GM10248 (cell line): Measurements from ENCODE around the gene C10orf62.

Experiments used
- CTCF ChIA-PET: fragments of 300-600 bp; sonication (Branson Sonifier 250); formaldehyde crosslinking; extraction: SDS; loops from one replicate; lab custom pipeline; 2021; ENCODE audit warnings: antibody characterized with exemption; lab: Yijun Ruan, JAX
- POLR2A ChIA-PET: fragments of 350-650 bp; sonication (Branson Sonifier 250); formaldehyde crosslinking; extraction: SDS; loops from one replicate; lab custom pipeline; 2020; ENCODE audit warnings: antibody characterized with exemption; lab: Yijun Ruan, JAX
- DNase-seq: peaks from one replicate; pipeline ENCODE4 v3.0.0; 2012; ENCODE audit errors: extremely low spot score
- TF ChIP-seq, protein P1 (sequence below): IDR thresholded peaks from 2 replicates; pipeline ENCODE4 v1.5.1; 2012; ENCODE audit warnings: mild to moderate bottlenecking, low read depth; ENCODE audit errors: extremely low read depth, missing control alignments, control extremely low read depth

C10orf62 gene

DNA sequence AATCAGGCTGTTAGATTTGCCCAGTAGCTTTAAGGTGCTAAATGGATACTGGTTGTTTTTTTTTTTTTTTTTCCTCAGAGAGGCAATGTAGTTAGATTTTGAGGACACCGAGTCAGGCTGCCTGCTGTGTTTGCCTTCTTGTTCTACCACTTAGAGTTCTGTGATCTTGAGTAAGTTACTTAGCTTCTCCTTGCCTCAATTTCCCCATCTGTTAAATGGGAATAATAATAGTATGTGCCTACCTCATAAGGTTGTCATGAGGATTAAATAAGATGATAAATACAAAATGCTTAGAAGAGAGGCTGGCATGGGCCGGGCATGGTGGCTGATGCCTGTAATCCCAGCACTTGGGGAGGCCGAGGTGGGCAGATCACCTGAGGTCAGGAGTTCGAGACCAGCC lies 29.2 kb downstream of the C10orf62 start:
- TF ChIP-seq, protein P1, sequence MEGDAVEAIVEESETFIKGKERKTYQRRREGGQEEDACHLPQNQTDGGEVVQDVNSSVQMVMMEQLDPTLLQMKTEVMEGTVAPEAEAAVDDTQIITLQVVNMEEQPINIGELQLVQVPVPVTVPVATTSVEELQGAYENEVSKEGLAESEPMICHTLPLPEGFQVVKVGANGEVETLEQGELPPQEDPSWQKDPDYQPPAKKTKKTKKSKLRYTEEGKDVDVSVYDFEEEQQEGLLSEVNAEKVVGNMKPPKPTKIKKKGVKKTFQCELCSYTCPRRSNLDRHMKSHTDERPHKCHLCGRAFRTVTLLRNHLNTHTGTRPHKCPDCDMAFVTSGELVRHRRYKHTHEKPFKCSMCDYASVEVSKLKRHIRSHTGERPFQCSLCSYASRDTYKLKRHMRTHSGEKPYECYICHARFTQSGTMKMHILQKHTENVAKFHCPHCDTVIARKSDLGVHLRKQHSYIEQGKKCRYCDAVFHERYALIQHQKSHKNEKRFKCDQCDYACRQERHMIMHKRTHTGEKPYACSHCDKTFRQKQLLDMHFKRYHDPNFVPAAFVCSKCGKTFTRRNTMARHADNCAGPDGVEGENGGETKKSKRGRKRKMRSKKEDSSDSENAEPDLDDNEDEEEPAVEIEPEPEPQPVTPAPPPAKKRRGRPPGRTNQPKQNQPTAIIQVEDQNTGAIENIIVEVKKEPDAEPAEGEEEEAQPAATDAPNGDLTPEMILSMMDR, result no peak
- ChIA-PET CTCF (interaction anchor here (0.6 kb wide), 1 partner anchor 441 kb away, joined by 3 read pairs; no protein-coding TSS in a partner anchor), POLR2A (no interaction called here)
- no peak for DNase-seq

GRCh38 chr10:97623277-97623676 lies 33.8 kb downstream of the C10orf62 start:
- POLR2A ChIA-PET, result no interaction called here
- CTCF ChIA-PET, result interaction anchor here (1.3 to 1.6 kb wide), 2 partner anchors 8 to 11 kb away, joined by 4 read pairs; no protein-coding TSS in a partner anchor
- TF ChIP-seq, protein P1, result no peak
- DNase-seq, result no peak

DNA sequence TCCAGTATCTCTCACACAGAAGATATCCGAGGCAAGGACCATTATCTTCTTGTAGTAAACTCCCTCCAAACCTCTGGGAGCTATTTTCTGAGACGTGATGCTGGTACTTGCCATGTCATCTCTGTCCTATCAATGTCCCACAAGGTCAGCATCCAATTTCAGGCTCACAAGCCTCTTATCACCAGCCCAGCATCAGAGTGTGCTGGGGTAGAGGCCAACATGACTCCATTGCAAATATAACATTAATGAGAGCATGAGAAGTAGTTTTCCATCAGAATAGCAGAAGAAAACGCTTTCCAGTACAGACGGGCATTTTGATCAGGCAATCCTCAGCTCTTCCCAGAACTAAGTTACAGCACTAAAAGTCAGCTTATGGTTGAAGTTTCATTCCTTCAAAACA lies 38.2 kb downstream of the C10orf62 start:
- ChIA-PET POLR2A (no interaction called here), CTCF (interaction anchor here (1.1 kb wide), 2 partner anchors 58 to 108 kb away, joined by 3 read pairs; no protein-coding TSS in a partner anchor)
- TF ChIP-seq, protein P1, result no peak
- no peak for DNase-seq

DNA sequence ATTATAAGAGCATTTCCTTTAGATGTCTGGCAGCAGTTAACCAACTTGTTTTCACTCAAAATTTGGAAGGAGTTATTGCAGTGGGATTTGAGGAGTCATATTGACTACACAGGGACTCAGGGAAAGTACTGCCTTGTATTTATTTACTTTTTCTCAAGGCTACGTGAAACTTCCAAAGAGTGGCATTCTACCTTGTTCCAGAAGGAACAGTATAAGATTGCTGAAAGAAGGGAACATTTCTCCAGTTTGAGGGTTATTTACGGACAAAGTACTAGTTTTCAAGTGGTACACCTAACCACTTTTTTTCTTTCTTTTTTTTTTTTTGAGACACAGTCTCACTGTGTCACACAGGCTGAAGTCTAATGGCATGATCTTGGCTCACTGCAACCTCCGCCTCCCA lies 38.7 kb downstream of the C10orf62 start:
- TF ChIP-seq, protein P1, result no peak

GRCh38 chr10:97629289-97629688 lies 39.8 kb downstream of the C10orf62 start:
- DNase-seq, result no peak
- ChIA-PET POLR2A (no interaction called here), CTCF (no interaction called here)
- TF ChIP-seq, protein P1, result no peak

More for the DNA sequence above, 38.7 kb downstream of the C10orf62 start:
- ChIA-PET CTCF (interaction anchor here (1.1 kb wide), 1 partner anchor 59 kb away, joined by 3 read pairs; no protein-coding TSS in a partner anchor), POLR2A (no interaction called here)
- DNase-seq, result no peak

- CTCF ChIA-PET, result interaction anchor here (0.8 kb wide), 1 partner anchor 11 kb away, joined by 3 read pairs; no protein-coding TSS in a partner anchor
- TF ChIP-seq, protein P1, result no peak
- DNase-seq, result no peak
- POLR2A ChIA-PET, result no interaction called here
These were observed 41.6 kb downstream of the C10orf62 start for GRCh38 chr10:97631098-97631497.
